Fibroblast of skin of abdomen (primary cell): ENCODE results near the gene UFSP1. TPM values are rescaled to one million over a fixed set of nuclear protein-coding genes. Genes with fewer than 3 reads are reported as not detected.
"Not testable (repeated sequence)": the region's sequence is repeated elsewhere in the genome, so short reads cannot be mapped to it uniquely, and the experiment has no call there.

Source experiments
- DNase-seq: peaks from one replicate; pipeline ENCODE4 v3.0.0-alpha.2; 2013
- polyA plus RNA-seq, 2 experiments: library from polyadenylated mRNA; unstranded; fragments of 120-200 nt; gene quantifications; one replicate each; pipeline ENCODE4 v1.2.1, GENCODE V29; 2013; ENCODE audit not compliant: insufficient read length in 2 of 2

The UFSP1 gene
- polyA plus RNA-seq (2013, experiment 1 of 2; ENCODE audit: insufficient read length), result 2.9 TPM
- polyA plus RNA-seq (2013, experiment 2 of 2; ENCODE audit: insufficient read length), result 2.8 TPM

DNA sequence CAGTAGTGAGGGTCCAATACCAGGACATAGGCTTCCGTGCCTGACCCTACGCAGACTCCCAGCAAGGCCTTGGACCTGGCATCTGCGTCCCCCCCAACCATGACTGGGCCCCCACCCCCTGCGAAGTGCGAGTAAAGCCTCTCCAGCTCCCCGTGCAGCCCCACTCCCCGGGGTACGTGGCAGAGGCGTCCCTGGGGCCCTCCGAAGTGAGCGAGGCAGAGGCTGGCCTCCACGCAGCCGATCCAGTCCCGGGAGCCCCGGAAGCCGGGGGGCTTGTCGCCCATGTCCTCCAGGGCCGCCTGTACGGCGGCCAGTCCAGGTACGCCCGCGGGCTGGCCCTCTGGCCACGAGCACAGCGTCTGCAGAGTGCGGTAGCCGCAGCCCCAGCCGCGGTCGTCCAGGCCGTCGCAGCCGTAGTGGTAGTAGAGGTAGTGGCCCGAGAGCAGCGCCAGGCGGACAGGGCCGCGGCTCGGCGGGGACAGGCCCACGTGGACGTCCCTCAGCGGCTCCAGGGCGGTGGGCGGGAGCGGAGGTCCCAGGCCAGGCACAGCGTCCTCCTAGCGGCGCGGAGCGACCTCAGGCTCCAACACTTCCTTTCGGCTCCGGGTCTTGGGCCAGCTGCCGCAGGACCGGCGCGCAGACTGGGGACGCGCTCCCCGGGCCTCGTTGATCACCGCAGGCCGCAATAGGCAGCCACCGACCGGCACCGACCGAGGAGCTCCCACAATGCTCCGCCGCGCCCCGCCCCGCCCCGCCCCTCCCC is at the start of gene UFSP1:
Gene UFSP1, minus strand, starts transcription at position 728 of the 763 bp plus-strand sequence. Its CDS starts 444 bp downstream, at position 284.
- DNase-seq, result no peak

DNA sequence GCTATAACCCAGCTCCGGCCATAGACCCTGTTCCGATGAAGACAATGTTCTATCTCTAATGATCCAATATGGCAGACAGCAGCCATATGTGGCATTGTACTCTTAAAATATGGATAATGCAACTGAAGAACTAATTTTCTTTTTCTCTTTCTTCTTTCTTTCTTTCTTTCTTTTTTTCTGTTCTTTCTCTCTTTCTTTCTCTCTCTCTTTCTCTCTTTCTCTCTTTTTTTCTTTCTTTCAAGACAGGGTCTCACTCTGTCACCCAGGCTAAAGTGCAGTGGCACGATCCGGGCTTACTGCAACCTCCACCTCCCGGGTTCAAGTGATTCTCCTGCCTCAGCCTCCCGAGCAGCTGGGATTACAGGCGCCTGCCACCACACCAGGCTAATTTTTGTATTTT is 46.7 kb upstream of the UFSP1 start:
- DNase-seq, result not testable (repeated sequence)

- DNase-seq, result not testable (repeated sequence)
These were observed 45.9 kb upstream of the UFSP1 start for GRCh38 chr7:100935381-100935780.

GRCh38 chr7:100933734-100934133 is 44.2 kb upstream of the UFSP1 start:
- DNase-seq, result no peak

DNA sequence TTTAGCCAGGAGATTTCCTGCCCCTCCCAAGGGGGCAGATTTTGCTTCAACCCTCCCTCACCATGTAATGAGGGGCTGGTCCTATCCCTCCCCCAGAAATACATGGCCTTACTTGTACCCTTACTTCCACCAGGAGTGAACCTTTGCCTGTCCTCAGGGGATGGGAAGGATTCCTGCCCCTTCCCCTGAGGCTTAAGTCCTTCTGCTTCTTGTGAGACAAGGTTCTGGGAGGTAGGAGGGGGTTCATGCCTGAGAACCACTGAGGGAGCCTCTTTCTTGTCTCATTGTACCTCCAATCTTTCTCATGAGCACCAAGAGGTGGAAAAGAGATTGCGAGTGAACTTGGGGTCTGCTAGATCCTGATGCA is 40.3 kb upstream of the UFSP1 start:
- DNase-seq, result no peak

GRCh38 chr7:100923616-100924015 is 34.1 kb upstream of the UFSP1 start:
- DNase-seq, result not testable (repeated sequence)

DNA sequence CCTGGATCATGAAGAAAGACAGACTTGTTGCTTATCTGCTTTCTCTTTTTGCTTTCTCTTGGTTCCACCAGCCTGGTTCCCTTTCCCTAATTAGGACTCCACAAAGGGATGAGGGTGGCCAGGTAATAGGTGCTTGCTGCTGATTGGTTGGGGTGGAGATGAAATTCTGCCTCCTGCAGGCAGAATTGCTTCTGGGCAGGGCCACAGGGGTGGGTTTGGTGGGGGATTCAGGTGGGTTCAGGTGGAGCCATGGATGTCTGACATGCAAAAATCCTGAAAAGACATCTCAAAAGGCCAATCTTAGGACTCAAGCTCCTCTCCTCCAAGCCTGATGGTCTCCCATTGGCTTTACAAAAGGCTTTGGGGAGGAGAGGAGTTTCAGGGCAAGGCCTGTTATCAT is 31.5 kb upstream of the UFSP1 start:
- DNase-seq, result no peak

DNA sequence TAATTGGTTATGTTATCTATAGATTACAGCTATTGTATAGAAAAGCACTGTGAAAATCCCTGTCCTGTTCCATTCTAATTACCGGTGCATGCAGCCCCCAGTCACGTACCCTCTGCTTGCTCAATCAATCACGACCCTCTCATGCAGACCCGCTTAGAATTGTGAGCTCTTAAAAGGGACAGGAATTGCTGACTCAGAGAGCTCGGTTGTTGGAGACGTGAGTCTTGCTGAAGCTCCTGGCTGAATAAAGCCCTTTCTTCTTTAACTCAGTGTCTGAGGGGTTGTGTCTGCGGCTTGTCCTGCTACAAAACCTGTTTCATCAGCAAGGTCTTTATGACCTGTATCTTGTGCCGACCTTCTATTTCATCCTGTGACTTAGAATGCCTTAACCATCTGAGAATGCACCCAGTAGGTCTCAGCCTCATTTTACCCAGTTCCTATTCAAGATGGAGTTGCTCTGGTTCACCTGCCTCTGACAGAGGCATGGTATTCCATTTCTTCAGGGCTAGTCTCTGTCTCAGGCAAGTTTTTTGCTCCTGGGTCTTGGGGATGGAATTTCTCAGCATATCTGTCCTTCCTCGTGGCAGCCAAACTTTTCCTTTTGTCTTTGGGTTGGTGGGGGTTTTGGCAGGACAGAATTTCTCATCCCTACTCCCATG is 30.4 kb upstream of the UFSP1 start:
- not testable (repeated sequence) for DNase-seq

DNA sequence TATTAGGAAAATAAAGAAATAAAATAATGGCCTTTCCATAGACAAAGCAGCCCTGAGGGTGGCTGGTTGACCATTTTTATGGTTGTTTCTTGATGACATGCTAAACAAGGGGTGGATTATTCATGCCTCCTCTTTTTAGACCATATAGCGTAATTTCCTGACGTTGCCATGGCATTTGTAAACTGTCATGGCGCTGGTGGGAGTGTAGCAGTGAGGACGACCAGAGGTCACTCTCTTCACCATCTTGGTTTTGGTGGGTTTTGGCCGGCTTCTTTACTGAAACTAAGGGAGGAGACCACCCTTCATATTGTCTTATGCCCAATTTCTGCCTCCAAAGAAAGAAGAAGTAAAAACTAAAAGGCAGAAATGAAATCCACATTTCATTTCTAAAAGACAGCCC is 29.8 kb upstream of the UFSP1 start:
- DNase-seq, result not testable (repeated sequence)

DNA sequence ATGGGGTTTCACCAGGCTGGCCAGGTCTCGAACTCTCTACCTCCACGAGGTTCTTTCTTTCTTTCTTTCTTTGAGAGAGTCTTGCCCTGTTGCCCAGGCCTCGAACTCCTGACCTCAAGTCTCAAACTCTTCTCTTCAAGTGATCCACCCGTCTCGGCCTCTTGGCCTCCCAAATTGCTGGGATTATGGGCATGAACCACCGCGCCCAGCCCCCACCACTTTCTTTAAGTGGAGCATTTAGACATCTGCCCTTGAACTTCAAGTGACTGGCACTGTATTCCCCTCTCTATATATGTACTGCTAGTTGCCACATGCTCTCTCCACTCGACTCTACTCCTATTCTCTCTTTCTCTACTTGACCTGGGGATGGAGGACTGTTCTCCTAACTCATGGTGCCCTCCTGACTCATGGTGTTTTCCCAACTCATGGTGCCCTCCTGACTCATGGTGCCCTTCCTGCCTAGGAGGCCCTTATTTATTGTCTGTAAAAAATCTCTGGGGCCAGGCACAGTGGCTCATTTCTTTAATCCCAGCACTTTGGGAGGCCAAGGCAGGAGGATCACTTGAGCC is 25.4 kb upstream of the UFSP1 start:
- no peak for DNase-seq

DNA sequence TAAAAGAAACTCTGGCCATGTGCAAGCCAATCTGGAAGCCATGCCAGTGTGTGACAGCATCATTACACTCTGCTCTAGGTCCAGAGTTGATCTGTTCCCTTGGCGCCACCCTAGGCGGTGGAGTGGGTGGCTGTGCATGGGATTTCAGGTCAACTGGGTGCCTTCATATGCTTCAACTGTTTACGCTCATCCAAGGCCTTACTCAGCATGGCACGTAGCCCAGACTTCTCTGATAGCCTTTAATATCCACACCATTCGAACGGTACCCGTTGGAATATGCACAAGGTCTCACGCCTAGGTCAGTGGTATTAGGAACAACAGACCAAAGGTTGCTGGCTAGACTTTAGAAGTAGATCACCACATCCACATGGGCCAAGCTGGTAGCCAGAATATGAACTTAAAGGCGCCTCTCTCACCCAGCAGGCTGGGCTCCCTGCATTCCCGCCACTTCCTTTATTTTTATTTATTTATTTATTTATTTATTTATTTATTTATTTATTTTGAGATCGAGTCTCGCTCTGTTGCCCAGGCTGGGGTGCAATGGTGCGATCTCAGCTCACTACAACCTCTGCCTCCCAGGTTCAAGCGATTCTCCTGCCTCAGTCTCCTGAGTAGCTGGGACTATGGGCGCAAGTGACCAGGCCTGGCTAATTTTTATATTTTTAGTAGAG is 24.8 kb upstream of the UFSP1 start:
- DNase-seq, result no peak

DNA sequence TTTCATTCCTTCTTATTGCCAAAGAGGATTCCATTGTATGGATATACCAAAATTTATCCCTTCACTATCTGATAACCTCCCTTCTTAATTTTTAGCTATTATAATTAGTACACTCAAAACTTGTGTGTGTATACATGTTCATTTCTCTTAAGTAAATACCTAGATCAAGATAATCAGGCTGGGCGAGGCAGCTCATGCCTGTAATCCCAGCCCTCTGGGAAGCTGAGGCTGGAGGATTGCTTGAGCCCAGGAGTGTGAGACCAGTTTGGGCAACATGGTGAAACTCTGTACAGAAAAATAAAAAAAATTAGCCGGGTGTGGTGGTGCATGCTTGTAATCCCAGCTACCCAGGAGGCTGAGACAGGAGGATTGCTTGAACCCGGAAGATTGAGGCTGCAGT is 22.0 kb upstream of the UFSP1 start:
- no peak for DNase-seq

- not testable (repeated sequence) for DNase-seq
These were observed 20.9 kb upstream of the UFSP1 start for GRCh38 chr7:100910443-100910842.

DNA sequence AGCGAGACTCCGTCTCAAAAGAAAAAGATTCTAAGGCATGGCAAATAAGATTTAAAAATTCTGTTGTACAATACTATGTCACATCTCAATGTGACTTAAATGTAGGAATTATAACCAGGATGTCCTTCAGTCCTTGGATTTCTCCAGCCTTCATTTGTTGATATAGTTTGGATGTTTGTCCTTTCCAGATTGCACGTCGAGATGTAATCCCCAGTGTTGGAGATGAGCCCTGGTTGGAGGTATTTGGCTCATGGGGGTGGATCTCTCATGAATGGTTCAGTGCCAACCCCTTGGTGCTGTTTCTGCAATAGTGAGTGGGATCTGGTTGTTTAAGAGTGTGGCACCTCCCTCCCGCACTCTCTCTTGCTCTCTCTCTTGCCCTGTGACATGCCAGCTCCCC is 19.0 kb upstream of the UFSP1 start:
- DNase-seq, result no peak

DNA sequence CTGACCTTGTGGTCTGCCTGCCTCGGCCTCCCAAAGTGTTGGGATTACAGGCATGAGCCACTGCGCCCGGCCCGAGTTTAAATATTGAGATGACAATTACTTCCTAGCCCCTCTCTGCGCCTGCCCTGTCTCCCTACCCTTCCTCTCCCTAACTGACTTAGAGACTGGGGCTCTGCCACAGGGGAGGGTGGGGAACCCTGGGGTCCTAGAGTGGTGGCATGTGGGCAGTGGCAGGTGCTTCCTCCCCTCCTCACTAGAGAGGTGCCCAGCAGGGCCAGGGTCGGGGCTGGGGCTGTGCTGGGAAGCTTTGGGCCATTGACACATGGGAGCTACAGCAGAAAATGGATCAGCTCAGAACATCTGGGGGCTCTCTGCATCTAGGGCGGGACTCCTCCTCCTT is 13.1 kb upstream of the UFSP1 start:
- no peak for DNase-seq

GRCh38 chr7:100901921-100902332 is 12.4 kb upstream of the UFSP1 start:
- no peak for DNase-seq

GRCh38 chr7:100900978-100901377 is 11.5 kb upstream of the UFSP1 start:
- no peak for DNase-seq

DNA sequence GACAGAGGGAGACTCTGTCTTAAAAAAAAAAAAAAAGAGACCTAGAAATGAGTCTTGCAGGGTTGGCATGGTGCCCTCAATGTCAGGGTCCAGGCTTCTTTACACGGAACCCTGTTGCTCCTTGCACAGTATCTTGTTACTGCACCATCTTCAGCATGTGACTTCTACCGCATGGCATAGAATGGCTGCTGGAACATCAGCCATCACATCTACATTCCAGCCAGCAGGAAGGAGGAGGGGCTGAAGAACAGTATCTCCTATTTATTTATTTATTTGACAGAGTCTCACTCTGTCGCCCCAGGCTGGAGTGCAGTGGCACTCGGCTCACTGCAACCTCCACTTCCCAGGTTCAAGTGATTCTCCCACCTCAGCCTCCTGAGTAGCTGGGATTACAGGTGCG is 9.9 kb upstream of the UFSP1 start:
- no peak for DNase-seq

- DNase-seq, result no peak
These were observed 8.4 kb upstream of the UFSP1 start for GRCh38 chr7:100897772-100898454.

- no peak for DNase-seq
These were observed 7.5 kb upstream of the UFSP1 start for GRCh38 chr7:100896732-100897608.

DNA sequence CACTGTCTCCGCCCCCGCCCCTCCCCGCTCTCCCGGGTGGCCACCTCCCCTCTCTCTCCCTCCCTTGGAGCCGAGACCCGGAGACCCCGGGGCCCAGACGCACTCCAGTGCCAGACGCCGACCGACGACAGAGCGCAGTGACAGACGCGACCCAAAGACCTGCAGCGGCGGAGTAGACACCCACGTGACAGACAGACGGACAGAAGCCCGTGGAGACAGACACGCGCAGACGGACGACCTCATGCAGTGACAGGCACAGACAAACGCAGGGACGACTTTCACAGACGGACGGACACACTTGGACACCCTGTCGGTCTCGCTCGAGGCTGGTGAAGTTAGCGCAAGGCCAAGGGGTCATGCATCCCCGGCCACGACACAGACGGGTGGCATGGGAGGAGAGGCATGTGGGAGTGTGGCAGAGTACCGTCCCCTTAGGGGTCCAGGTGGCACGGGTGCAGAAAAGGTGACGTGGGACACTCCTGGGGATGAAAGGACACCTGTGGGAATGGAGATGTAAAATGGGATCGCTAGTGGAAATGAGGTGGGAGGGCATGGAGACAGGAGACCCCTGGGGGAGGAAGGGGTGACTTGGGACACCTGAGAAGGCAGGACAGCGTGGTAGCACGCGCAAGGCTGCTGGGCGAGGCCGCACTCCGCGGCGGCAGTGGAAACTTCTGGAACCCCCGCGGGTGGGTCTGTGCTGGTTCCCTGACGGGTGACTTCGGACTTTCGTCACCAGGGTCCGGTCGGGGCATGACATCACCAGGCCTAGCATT is 6.6 kb upstream of the UFSP1 start:
- no peak for DNase-seq
